Stimulated activated CD4-positive, alpha-beta T cell treated with anti-CD3 and anti-CD28 coated beads, Interleukin-1b, Interleukin-23, amount 100 ng/mL, for 24 hours (primary cell): ENCODE results near the gene TENT5C.

Source experiments
- DNase-seq, 4 experiments: peaks; one replicate each; pipeline ENCODE4 v3.0.0-alpha.2; 2020; ENCODE audit warnings: low read depth in 4 of 4, low spot score in 1 of 4

TENT5C gene

GRCh38 chr1:117590273-117590925 lies 15.4 kb upstream of the TENT5C start:
- no peak for DNase-seq

GRCh38 chr1:117591252-117591651 lies 14.6 kb upstream of the TENT5C start:
- DNase-seq, result no peak

- no peak for DNase-seq
Measured at GRCh38 chr1:117592155-117592554, 13.7 kb upstream of the TENT5C start.

GRCh38 chr1:117594261-117594990 lies 11.4 kb upstream of the TENT5C start:
- no peak for DNase-seq

GRCh38 chr1:117596023-117596720 lies 9.7 kb upstream of the TENT5C start:
- DNase-seq, result no peak

- DNase-seq, result no peak
Measured at GRCh38 chr1:117598489-117598888, 7.4 kb upstream of the TENT5C start.

GRCh38 chr1:117599286-117600221 lies 6.3 kb upstream of the TENT5C start:
- no peak for DNase-seq

- DNase-seq, result no peak
Measured at GRCh38 chr1:117600325-117600943, 5.4 kb upstream of the TENT5C start.

- DNase-seq, result no peak
Measured at GRCh38 chr1:117600966-117601365, 4.9 kb upstream of the TENT5C start.

- no peak for DNase-seq
Measured at GRCh38 chr1:117602862-117603261, 3.0 kb upstream of the TENT5C start.

GRCh38 chr1:117605164-117605773 lies 579 bp upstream of the TENT5C start:
- DNase-seq, result no peak

- peak in 3 of 4 experiments; percentile 10 to 22 (median 17) for DNase-seq
Measured at GRCh38 chr1:117606649-117607430, 992 bp downstream of the TENT5C start.

GRCh38 chr1:117607471-117607870 lies 1.6 kb downstream of the TENT5C start:
- peak in 2 of 4 experiments; percentile 6 to 11 for DNase-seq

GRCh38 chr1:117608115-117608615 lies 2.3 kb downstream of the TENT5C start:
- no peak for DNase-seq

GRCh38 chr1:117608758-117609157 lies 2.9 kb downstream of the TENT5C start:
- DNase-seq, result no peak

GRCh38 chr1:117609471-117609911 lies 3.6 kb downstream of the TENT5C start:
- DNase-seq, result no peak

- DNase-seq, result no peak
Measured at GRCh38 chr1:117610036-117610435, 4.2 kb downstream of the TENT5C start.

- DNase-seq, result no peak
Measured at GRCh38 chr1:117611121-117611601, 5.3 kb downstream of the TENT5C start.

GRCh38 chr1:117611894-117612483 lies 6.1 kb downstream of the TENT5C start:
- DNase-seq, result no peak
